HUES6 (cell line): ENCODE results near the gene TIPRL.
"Not testable (repeated sequence)": the region's sequence is repeated elsewhere in the genome, so short reads cannot be mapped to it uniquely, and the experiment has no call there.

Source experiments
- H3K27ac ChIP-seq: 2 replicates; pipeline ENCODE4 v1.7.0; 2013; ENCODE audit warnings: low read depth, mild to moderate bottlenecking, low read length, inconsistent platforms
- H3K27me3 ChIP-seq: 2 replicates; pipeline ENCODE4 v1.6.1; 2013; ENCODE audit warnings: low read length; ENCODE audit not compliant: control insufficient read depth, insufficient read depth
- H3K36me3 ChIP-seq: 2 replicates; pipeline ENCODE4 v1.6.1; 2013; ENCODE audit warnings: low read length; ENCODE audit not compliant: control insufficient read depth, insufficient read depth
- H3K4me1 ChIP-seq: 2 replicates; pipeline ENCODE4 v1.6.1; 2013; ENCODE audit warnings: low read length; ENCODE audit not compliant: control insufficient read depth, insufficient read depth
- H3K4me3 ChIP-seq: 2 replicates; pipeline ENCODE4 v1.5.1; 2013; ENCODE audit warnings: low read depth, low read length
- H3K9ac ChIP-seq: one replicate; pipeline ENCODE4 v1.6.1; 2013; ENCODE audit warnings: mild to moderate bottlenecking, low read length
- H3K9me3 ChIP-seq: 2 replicates; pipeline ENCODE4 v1.6.1; 2013; ENCODE audit warnings: low read depth, low read length; ENCODE audit not compliant: control insufficient read depth, insufficient read depth

Gene TIPRL

DNA sequence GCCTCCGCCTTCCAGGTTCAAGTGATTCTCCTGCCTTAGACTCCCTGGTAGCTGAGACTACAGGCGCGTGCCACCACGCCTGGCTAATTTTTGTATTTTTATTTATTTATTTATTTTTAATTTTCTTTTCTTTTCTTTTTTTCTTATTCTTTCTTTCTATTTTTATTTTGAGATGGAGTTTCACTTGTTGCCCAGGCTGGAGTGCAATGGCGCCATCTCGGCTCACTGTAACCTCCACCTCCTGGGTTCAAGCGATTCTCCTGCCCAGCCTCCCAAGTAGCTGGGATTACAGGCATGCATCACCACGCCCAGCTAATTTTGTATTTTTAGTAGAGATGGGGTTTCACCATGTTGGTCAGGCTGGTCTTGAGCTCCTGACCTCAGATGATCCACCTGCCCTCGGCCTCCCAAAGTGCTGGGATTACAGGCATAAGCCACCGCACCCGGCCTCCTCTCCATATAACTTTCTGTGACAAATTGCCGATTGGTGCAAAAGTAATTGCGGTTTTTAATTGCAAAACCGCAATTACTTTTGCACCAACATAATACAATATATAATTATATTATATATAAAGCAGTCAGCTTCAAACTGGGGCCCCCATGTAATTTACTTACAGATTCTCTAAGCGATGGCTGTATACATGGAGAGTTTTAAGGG is 2.4 kb downstream of the TIPRL start:
- not testable (repeated sequence) for H3K27ac ChIP-seq, H3K9ac ChIP-seq

DNA sequence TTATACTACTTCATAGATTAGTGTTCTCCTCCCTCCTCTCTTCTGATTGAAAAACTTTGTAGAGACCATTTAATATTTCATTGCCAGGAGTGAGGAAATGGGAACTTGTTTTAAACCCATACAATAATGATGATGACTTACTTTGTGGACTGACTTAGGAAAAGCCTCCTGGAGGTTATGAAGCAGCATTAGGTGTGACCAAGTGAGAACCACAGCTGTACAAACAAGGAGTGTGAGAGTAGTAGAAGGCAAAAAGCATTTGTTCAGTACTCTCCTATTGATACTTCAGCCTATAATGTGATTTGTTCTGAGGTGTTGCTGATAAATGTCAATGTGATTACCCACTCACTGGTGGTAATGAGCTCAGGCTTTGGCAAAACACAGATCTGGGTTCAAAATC is 8.4 kb downstream of the TIPRL start:
- H3K9ac ChIP-seq, result no peak overlapping the region
- no peaks in the 10 kb centered on the region for H3K9me3 ChIP-seq
- no peaks in the 10 kb centered on the region for H3K4me1 ChIP-seq
- H3K4me3 ChIP-seq, result no peak overlapping the region
- H3K27me3 ChIP-seq, result no peaks in the 10 kb centered on the region
- H3K36me3 ChIP-seq, result peaks cover 22% of the 10 kb centered on the region
- no peak overlapping the region for H3K27ac ChIP-seq

More for the DNA sequence above, 2.4 kb downstream of the TIPRL start:
- not testable (repeated sequence) for H3K27me3 ChIP-seq, H3K9me3 ChIP-seq, H3K4me1 ChIP-seq, H3K4me3 ChIP-seq, H3K36me3 ChIP-seq

DNA sequence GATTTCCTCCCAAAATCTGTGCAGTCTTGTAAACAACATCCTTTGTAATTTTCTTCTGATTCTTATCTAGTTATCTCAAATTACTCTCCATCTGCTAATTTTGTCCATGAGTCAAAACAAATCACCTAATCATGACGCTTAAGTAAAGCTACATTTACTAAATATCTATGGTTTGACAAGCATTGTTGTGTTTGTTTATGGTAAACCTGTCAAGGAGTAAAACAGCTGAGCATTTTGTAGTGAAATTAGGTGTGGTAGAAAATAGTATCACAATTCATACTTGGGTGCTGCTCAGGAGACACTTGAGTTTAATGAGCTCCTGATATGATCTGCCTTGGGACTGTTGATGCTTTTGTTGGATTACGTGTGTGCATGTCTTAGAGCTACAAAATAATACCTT is 11.6 kb downstream of the TIPRL start:
- H3K4me3 ChIP-seq, result no peak overlapping the region
- no peak overlapping the region for H3K9ac ChIP-seq
- no peaks in the 10 kb centered on the region for H3K27me3 ChIP-seq
- H3K36me3 ChIP-seq, result peaks cover 32% of the 10 kb centered on the region
- no peaks in the 10 kb centered on the region for H3K9me3 ChIP-seq
- no peaks in the 10 kb centered on the region for H3K4me1 ChIP-seq
- no peak overlapping the region for H3K27ac ChIP-seq

- Histone ChIP-seq H3K36me3 (peaks cover 42% of the 10 kb centered on the region), H3K4me3 (no peak overlapping the region), H3K9me3 (no peaks in the 10 kb centered on the region), H3K27ac (no peak overlapping the region), H3K9ac (no peak overlapping the region), H3K4me1 (peaks cover 5% of the 10 kb centered on the region; the same call in 1 of the 2 replicates), H3K27me3 (no peaks in the 10 kb centered on the region)
Observed at GRCh38 chr1:168195199-168196135, 16.7 kb downstream of the TIPRL start.

DNA sequence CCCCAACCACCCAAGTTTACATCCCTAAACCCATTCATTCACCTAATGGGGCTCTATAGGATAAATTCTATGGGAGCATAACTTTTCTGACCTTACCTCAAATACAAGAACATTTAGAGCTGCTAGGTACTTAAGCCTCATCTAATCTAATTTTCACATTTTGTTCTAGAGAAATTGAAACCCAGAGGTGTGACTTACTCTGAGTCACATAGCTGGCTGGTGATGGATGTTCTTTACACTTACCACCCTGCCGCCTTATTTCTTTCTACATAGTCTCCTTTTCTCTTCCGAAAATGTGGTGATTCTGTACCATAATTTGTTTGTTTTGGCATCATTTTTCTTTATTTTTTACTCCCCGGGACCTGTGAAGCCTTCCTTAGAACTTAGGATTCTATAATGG is 20.3 kb downstream of the TIPRL start:
- Histone ChIP-seq H3K9ac (no peak overlapping the region), H3K4me3 (no peak overlapping the region), H3K9me3 (no peaks in the 10 kb centered on the region), H3K36me3 (peaks cover 36% of the 10 kb centered on the region), H3K4me1 (peaks cover 13% of the 10 kb centered on the region), H3K27me3 (no peaks in the 10 kb centered on the region), H3K27ac (no peak overlapping the region)

GRCh38 chr1:168202941-168203654 is 24.3 kb downstream of the TIPRL start:
- H3K4me3 ChIP-seq, result no peak overlapping the region
- peaks cover 7% of the 10 kb centered on the region; the same call in 1 of the 2 replicates for H3K4me1 ChIP-seq
- H3K27me3 ChIP-seq, result no peaks in the 10 kb centered on the region
- H3K9ac ChIP-seq, result no peak overlapping the region
- H3K9me3 ChIP-seq, result peaks cover 9% of the 10 kb centered on the region; the same call in 1 of the 2 replicates
- H3K36me3 ChIP-seq, result peaks cover 19% of the 10 kb centered on the region
- peak overlapping the region; percentile 49 for H3K27ac ChIP-seq

- H3K36me3 ChIP-seq, result peaks cover 4% of the 10 kb centered on the region; the same call in 1 of the 2 replicates
- peaks cover 7% of the 10 kb centered on the region; the same call in 1 of the 2 replicates for H3K4me1 ChIP-seq
- no peak overlapping the region for H3K27ac ChIP-seq
- H3K9me3 ChIP-seq, result peaks cover 19% of the 10 kb centered on the region
- H3K9ac ChIP-seq, result no peak overlapping the region
- H3K4me3 ChIP-seq, result no peak overlapping the region
- no peaks in the 10 kb centered on the region for H3K27me3 ChIP-seq
Observed at GRCh38 chr1:168206111-168206510, 27.3 kb downstream of the TIPRL start.

DNA sequence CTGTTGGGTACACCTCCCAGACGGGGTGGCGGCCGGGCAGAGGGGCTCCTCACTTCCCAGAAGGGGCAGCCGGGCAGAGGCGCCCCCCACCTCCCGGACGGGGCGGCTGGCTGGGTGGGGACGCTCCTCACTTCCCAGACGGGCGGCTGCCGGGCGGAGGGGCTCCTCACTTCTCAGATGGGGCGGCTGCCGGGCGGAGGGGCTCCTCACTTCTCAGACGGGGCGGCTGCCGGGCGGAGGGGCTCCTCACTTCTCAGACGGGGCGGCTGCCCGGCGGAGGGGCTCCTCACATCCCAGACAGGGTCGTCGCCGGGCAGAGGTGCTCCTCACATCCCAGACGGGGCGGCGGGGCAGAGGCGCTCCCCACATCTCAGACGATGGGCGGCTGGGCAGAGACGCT is 28.9 kb downstream of the TIPRL start:
- H3K9ac ChIP-seq, H3K27ac ChIP-seq, H3K4me1 ChIP-seq, H3K4me3 ChIP-seq, H3K36me3 ChIP-seq, H3K27me3 ChIP-seq: not testable (repeated sequence)
- peaks cover 24% of the 10 kb centered on the region for H3K9me3 ChIP-seq

GRCh38 chr1:168210312-168210711 is 31.6 kb downstream of the TIPRL start:
- H3K9me3 ChIP-seq, result peaks cover 31% of the 10 kb centered on the region
- no peaks in the 10 kb centered on the region for H3K4me1 ChIP-seq
- H3K9ac ChIP-seq, result no peak overlapping the region
- H3K4me3 ChIP-seq, result no peak overlapping the region
- H3K27me3 ChIP-seq, result no peaks in the 10 kb centered on the region
- H3K27ac ChIP-seq, result no peak overlapping the region
- H3K36me3 ChIP-seq, result no peaks in the 10 kb centered on the region

DNA sequence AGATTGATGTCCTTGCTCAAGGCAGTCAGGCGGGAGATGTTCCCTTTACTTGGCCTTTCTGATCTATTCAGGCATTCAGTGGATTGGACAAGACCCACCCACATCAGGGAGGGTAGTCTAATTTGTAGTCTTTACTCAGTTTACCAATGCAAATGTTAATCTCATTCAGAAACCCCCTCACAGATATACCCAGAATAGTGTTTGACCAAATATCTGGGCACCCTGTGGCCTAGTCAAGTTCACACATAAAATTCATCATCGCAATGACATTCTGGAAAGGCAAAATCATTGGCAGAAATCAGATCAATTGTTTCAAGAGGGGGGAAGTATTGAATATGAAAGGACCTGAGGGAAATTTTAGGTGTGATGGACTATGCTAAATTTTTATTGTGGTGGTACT is 34.6 kb downstream of the TIPRL start:
- Histone ChIP-seq H3K27me3 (no peaks in the 10 kb centered on the region), H3K4me1 (peaks cover 7% of the 10 kb centered on the region; the same call in 1 of the 2 replicates), H3K36me3 (no peaks in the 10 kb centered on the region), H3K9ac (no peak overlapping the region), H3K4me3 (no peak overlapping the region), H3K27ac (no peak overlapping the region), H3K9me3 (peaks cover 22% of the 10 kb centered on the region)
